Activated CD8-positive, alpha-beta memory T cell treated with anti-CD3 and anti-CD28 coated beads for 4 hours (primary cell): ENCODE results near the gene CCDC81.

Experiments
- DNase-seq, 2 donors: peaks; one replicate each; pipeline ENCODE4 v3.0.0-alpha.2; 2020; ENCODE audit warnings: low read depth in 2 of 2

CCDC81 gene

DNA sequence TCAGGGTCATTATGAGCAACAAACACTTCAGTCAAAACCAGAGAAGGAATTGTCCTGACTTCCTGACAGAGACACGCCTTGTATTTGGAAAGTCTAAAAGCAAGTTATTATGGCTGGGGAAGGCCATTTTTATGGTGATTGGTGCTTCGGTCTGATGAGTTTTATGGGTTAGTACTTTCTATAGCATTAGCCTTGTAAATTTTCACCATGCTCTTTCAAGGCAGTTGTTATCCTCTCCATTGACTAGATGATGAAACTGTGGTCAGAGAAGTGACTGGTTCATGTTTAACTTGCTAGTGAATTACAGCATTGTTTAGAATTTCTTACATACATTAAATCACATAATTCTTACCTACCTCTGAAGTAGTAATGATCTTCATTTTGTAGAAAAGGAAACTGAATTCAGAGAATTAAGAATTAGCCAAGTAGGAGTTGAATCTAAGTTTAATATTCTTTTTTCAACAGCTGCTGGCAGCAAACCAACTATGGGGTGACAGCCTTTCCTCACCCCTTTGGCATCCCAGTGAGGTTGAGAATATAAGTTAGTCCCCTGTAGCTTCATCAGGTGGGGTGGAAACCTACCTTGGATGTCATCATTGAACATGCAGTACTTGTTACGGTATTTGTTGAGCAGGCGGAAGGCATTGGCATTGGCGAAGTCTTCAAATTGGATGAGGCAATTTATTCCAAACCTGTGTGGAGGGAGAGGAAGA, 90.0 kb downstream of the CCDC81 start:
- no peak for DNase-seq

DNA sequence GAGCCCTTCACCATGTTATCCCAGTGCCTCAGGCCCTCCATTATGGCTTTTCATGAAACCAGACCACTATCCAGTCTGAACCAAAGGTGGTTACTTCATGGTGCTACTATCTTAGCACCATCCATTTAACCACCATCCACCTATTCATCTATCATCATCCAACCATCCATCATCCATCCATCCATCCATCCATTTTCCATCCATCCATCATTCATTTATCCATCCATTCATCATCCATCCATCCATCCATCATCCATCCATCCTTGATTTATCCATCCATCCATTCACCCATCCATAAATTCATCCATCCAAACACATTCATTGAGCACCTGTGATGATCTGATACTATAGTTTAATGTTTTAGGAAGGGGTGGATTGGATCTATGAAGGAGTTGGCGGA, 93.5 kb downstream of the CCDC81 start:
- DNase-seq, result no peak

DNA sequence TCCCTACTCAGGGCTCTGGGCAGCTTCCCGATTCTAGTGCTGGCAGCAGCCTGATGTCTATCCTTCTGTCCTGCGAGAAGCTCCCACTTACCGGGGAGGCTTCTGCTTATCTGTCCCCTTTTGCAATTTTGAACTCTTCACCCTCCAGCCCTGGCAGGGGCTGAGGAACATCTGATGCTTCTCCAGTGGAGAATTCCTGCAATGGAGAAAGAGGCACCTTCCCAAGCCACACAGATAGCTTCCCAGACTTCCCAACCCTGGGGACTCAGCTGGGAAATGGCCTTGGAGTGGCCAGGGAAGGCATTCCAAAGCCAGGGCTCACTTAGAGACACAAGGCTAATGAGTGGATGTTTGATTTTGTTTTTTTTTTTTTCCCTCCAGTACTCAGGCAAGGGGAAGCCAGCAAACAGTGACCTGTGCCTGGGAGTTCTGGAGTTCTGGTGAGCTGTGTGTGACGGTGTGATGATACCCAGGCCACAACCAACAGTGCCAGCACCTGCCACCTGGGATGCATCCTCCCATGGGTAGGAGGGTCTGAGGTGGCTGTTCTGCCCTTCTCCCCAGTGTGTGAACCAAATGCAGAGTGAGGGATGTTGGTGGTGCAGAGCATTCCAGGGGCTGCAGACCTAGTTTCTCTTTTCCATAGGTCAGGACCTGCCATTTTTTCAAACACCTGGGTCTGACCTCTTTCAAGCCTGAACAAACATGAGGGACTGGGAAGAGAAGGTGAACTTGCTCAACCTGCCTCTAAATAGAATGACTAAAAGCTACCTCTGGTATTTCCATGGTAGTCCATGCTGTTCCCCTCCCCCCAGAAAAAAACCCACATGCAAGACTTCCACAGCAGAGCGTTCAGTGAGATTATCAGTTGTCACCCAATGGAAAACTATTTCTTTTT, 95.1 kb downstream of the CCDC81 start:
- DNase-seq, result no peak
